ENCODE data around the gene BPIFB3. TPM values are rescaled to one million over a fixed set of nuclear protein-coding genes. Genes with fewer than 3 reads are reported as not detected.

Gene BPIFB3
- total RNA-seq, 1 donor from 2014 or later, result not detected

DNA sequence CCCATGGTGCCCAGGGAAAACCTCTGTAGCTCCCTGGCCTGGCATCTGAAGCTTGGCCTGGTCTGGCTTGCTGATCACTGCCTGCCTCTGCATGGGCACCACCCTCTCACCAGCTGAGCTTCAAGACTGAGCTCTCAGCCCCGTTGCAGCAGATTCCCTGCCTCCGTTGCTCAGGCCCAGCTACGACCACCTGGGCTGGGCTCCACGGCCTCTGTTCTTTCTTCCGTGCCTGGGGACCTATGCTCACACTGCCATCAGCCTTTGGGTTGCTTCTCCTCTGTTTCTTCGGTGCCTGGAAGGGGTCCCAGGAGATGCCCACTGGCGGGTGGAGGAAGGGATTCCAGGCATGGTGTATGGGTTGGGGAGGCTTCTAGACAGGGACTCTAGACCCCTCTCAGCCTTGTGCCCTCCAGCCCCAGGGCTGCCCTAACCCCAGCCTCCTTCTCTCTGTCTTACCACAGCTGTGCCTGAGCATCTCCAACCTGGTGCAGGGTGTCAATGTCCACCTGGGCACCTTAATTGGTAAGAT lies 37.1 kb upstream of the BPIFB3 start:
- Histone ChIP-seq H3K4me3 (ENCODE audit: low read length in 3 of 3) (no peak overlapping the region), H3K4me1 (ENCODE audit: control insufficient read depth in 3 of 3, insufficient read depth in 3 of 3, low read length in 3 of 3) (no peaks in the 10 kb centered on the region), H3K36me3 (ENCODE audit: control insufficient read depth in 3 of 3, insufficient read depth in 3 of 3, low read length in 3 of 3) (no peaks in the 10 kb centered on the region), H3K27ac (ENCODE audit: low read depth, low read length) (no peak overlapping the region), H3K27me3 (ENCODE audit: control insufficient read depth in 3 of 3, insufficient read depth in 3 of 3, low read length in 3 of 3) (peaks cover 32 to 49% (median 44%) of the 10 kb centered on the region in 3 donors), H3K9me3 (ENCODE audit: control insufficient read depth in 3 of 3, low read length in 3 of 3) (no peaks in the 10 kb centered on the region), H3K9ac (ENCODE audit: low read depth in 1 of 3, low read length in 3 of 3) (no peak overlapping the region)

DNA sequence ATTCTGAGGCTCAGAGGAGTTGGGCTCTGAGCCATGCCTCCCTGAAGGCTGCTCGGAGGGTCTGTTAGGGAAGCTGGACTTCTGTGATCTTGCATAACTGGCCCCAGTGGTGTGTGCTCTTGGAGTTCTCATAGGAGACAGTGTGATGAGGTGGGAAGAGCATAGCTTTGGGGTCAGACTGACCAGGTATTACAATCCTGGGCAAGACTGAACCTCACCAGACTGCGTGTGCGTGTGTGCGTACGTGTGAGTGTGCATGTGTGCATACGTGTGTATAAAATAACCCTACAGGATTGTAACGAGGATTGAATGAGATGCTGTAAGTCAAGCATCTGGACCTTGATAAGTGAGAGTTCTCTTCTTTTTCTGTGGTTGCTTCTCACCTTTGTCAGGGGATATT lies 36.2 kb upstream of the BPIFB3 start:
- Histone ChIP-seq H3K27ac (ENCODE audit: low read depth, low read length) (no peak overlapping the region), H3K27me3 (ENCODE audit: control insufficient read depth in 3 of 3, insufficient read depth in 3 of 3, low read length in 3 of 3) (peaks cover 32 to 49% (median 44%) of the 10 kb centered on the region in 3 donors), H3K4me3 (ENCODE audit: low read length in 3 of 3) (no peak overlapping the region), H3K9me3 (ENCODE audit: control insufficient read depth in 3 of 3, low read length in 3 of 3) (no peaks in the 10 kb centered on the region), H3K9ac (ENCODE audit: low read depth in 1 of 3, low read length in 3 of 3) (no peak overlapping the region), H3K36me3 (ENCODE audit: control insufficient read depth in 3 of 3, insufficient read depth in 3 of 3, low read length in 3 of 3) (no peaks in the 10 kb centered on the region), H3K4me1 (ENCODE audit: control insufficient read depth in 3 of 3, insufficient read depth in 3 of 3, low read length in 3 of 3) (no peaks in the 10 kb centered on the region)

GRCh38 chr20:33018169-33018931 lies 35.4 kb upstream of the BPIFB3 start:
- Histone ChIP-seq H3K4me3 (ENCODE audit: low read length in 3 of 3) (no peak overlapping the region), H3K4me1 (ENCODE audit: control insufficient read depth in 3 of 3, insufficient read depth in 3 of 3, low read length in 3 of 3) (no peaks in the 10 kb centered on the region), H3K9me3 (ENCODE audit: control insufficient read depth in 3 of 3, low read length in 3 of 3) (no peaks in the 10 kb centered on the region), H3K27me3 (ENCODE audit: control insufficient read depth in 3 of 3, insufficient read depth in 3 of 3, low read length in 3 of 3) (peaks cover 32 to 52% (median 41%) of the 10 kb centered on the region in 3 donors), H3K9ac (ENCODE audit: low read depth in 1 of 3, low read length in 3 of 3) (no peak overlapping the region), H3K27ac (ENCODE audit: low read depth, low read length) (no peak overlapping the region), H3K36me3 (ENCODE audit: control insufficient read depth in 3 of 3, insufficient read depth in 3 of 3, low read length in 3 of 3) (no peaks in the 10 kb centered on the region)

- H3K27me3 ChIP-seq (ENCODE audit: control insufficient read depth in 3 of 3, insufficient read depth in 3 of 3, low read length in 3 of 3), result peaks cover 25 to 38% (median 30%) of the 10 kb centered on the region in 3 donors
- H3K36me3 ChIP-seq (ENCODE audit: control insufficient read depth in 3 of 3, insufficient read depth in 3 of 3, low read length in 3 of 3), result no peaks in the 10 kb centered on the region
- no peaks in the 10 kb centered on the region for H3K9me3 ChIP-seq (ENCODE audit: control insufficient read depth in 3 of 3, low read length in 3 of 3)
- H3K9ac ChIP-seq (ENCODE audit: low read depth in 1 of 3, low read length in 3 of 3), result no peak overlapping the region
- no peak overlapping the region for H3K4me3 ChIP-seq (ENCODE audit: low read length in 3 of 3)
- no peak overlapping the region for H3K27ac ChIP-seq (ENCODE audit: low read depth, low read length)
- H3K4me1 ChIP-seq (ENCODE audit: control insufficient read depth in 3 of 3, insufficient read depth in 3 of 3, low read length in 3 of 3), result no peaks in the 10 kb centered on the region
Measured at GRCh38 chr20:33019465-33020277, 34.0 kb upstream of the BPIFB3 start.

DNA sequence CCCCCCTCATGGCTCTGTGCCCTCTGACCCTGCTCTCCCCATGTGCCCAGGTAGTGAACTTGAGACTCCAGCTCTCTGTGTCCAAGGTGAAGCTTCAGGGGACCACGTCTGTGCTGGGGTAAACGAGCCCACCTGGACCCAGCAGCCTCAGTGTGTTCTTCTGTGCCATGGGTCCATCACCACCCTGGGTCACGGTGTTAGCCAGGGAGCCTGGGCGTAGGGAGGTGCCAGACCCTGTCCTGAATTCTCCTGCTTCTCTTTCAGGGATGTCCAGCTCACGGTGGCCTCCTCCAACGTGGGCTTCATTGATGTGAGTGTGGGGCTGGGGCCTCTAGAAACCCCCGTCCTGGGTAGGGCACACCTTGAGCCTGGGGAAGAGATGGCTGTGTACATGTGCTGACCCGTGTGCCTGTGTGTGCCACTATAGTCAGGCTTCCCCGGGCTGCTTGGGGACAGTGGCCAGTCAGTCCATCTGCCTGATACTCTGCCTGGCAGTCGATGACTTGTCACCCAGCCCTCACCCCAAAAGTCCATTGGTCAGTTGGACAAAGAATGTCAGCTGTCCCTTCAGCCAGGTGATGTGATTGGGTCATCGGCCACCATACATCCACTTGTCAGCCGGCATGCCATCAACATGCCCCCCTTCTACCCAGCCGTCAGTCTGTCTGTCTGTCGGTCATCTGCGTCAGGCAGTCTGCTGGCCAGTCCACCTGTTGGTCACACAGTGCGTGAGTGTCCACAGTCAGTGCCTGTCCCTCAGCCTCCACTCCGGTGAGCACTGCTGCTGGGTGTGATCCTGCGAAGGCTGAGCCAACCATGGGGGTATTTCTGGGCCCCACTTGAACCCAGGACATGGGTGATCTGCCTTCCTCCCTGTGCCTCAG lies 33.2 kb upstream of the BPIFB3 start:
- no peak overlapping the region for H3K4me3 ChIP-seq (ENCODE audit: low read length in 3 of 3)
- H3K9ac ChIP-seq (ENCODE audit: low read depth in 1 of 3, low read length in 3 of 3), result no peak overlapping the region
- H3K4me1 ChIP-seq (ENCODE audit: control insufficient read depth in 3 of 3, insufficient read depth in 3 of 3, low read length in 3 of 3), result no peaks in the 10 kb centered on the region
- H3K27me3 ChIP-seq (ENCODE audit: control insufficient read depth in 3 of 3, insufficient read depth in 3 of 3, low read length in 3 of 3), result peaks cover 20 to 30% (median 24%) of the 10 kb centered on the region in 3 donors
- H3K27ac ChIP-seq (ENCODE audit: low read depth, low read length), result no peak overlapping the region
- no peaks in the 10 kb centered on the region for H3K36me3 ChIP-seq (ENCODE audit: control insufficient read depth in 3 of 3, insufficient read depth in 3 of 3, low read length in 3 of 3)
- H3K9me3 ChIP-seq (ENCODE audit: control insufficient read depth in 3 of 3, low read length in 3 of 3), result no peaks in the 10 kb centered on the region

GRCh38 chr20:33021879-33022278 lies 31.8 kb upstream of the BPIFB3 start:
- no peak overlapping the region for H3K9ac ChIP-seq (ENCODE audit: low read depth in 1 of 3, low read length in 3 of 3)
- H3K4me3 ChIP-seq (ENCODE audit: low read length in 3 of 3), result no peak overlapping the region
- H3K27ac ChIP-seq (ENCODE audit: low read depth, low read length), result no peak overlapping the region
- H3K4me1 ChIP-seq (ENCODE audit: control insufficient read depth in 3 of 3, insufficient read depth in 3 of 3, low read length in 3 of 3), result no peaks in the 10 kb centered on the region
- H3K9me3 ChIP-seq (ENCODE audit: control insufficient read depth in 3 of 3, low read length in 3 of 3), result peaks cover 0 to 3% (median 0%) of the 10 kb centered on the region in 3 donors
- H3K27me3 ChIP-seq (ENCODE audit: control insufficient read depth in 3 of 3, insufficient read depth in 3 of 3, low read length in 3 of 3), result peaks cover 9 to 20% (median 11%) of the 10 kb centered on the region in 3 donors
- no peaks in the 10 kb centered on the region for H3K36me3 ChIP-seq (ENCODE audit: control insufficient read depth in 3 of 3, insufficient read depth in 3 of 3, low read length in 3 of 3)

GRCh38 chr20:33022289-33022688 lies 31.4 kb upstream of the BPIFB3 start:
- Histone ChIP-seq H3K9ac (ENCODE audit: low read depth in 1 of 3, low read length in 3 of 3) (no peak overlapping the region), H3K27ac (ENCODE audit: low read depth, low read length) (no peak overlapping the region), H3K9me3 (ENCODE audit: control insufficient read depth in 3 of 3, low read length in 3 of 3) (peaks cover 0 to 3% (median 0%) of the 10 kb centered on the region in 3 donors), H3K36me3 (ENCODE audit: control insufficient read depth in 3 of 3, insufficient read depth in 3 of 3, low read length in 3 of 3) (no peaks in the 10 kb centered on the region), H3K4me1 (ENCODE audit: control insufficient read depth in 3 of 3, insufficient read depth in 3 of 3, low read length in 3 of 3) (no peaks in the 10 kb centered on the region), H3K27me3 (ENCODE audit: control insufficient read depth in 3 of 3, insufficient read depth in 3 of 3, low read length in 3 of 3) (peaks cover 9 to 20% (median 10%) of the 10 kb centered on the region in 3 donors), H3K4me3 (ENCODE audit: low read length in 3 of 3) (no peak overlapping the region)

- H3K27me3 ChIP-seq (ENCODE audit: control insufficient read depth in 3 of 3, insufficient read depth in 3 of 3, low read length in 3 of 3), result peaks cover 3 to 22% (median 8%) of the 10 kb centered on the region in 3 donors
- H3K36me3 ChIP-seq (ENCODE audit: control insufficient read depth in 3 of 3, insufficient read depth in 3 of 3, low read length in 3 of 3), result no peaks in the 10 kb centered on the region
- H3K9me3 ChIP-seq (ENCODE audit: control insufficient read depth in 3 of 3, low read length in 3 of 3), result peaks cover 0 to 3% (median 0%) of the 10 kb centered on the region in 3 donors
- H3K4me3 ChIP-seq (ENCODE audit: low read length in 3 of 3), result no peak overlapping the region
- H3K27ac ChIP-seq (ENCODE audit: low read depth, low read length), result no peak overlapping the region
- H3K4me1 ChIP-seq (ENCODE audit: control insufficient read depth in 3 of 3, insufficient read depth in 3 of 3, low read length in 3 of 3), result no peaks in the 10 kb centered on the region
- H3K9ac ChIP-seq (ENCODE audit: low read depth in 1 of 3, low read length in 3 of 3), result no peak overlapping the region
Measured at GRCh38 chr20:33022694-33023438, 30.8 kb upstream of the BPIFB3 start.
